Measurements from ENCODE around the gene CACUL1.
"Not testable (repeated sequence)": the region's sequence is repeated elsewhere in the genome, so short reads cannot be mapped to it uniquely, and the experiment has no call there.

CACUL1 gene

GRCh38 chr10:118790058-118790457, 35.3 kb upstream of the CACUL1 start:
- Histone ChIP-seq H3K79me2 (ENCODE audit: low read length) (no peaks in the 10 kb centered on the region), H3K27me3 (ENCODE audit: low read depth, low read length) (no peaks in the 10 kb centered on the region), H2AFZ (ENCODE audit: low read depth, low read length) (no peak overlapping the region), H3K9me3 (ENCODE audit: insufficient read depth, low read length) (no peaks in the 10 kb centered on the region), H3K9ac (ENCODE audit: low read length) (no peak overlapping the region), H3K4me1 (ENCODE audit: low read length) (no peaks in the 10 kb centered on the region), H4K20me1 (ENCODE audit: insufficient read depth, low read length) (no peaks in the 10 kb centered on the region), H3K4me2 (ENCODE audit: low read length) (no peak overlapping the region), H3K4me3 (ENCODE audit: low read length) (no peak overlapping the region), H3K36me3 (replicated peaks; ENCODE audit: low read depth, low read length) (no peaks in the 10 kb centered on the region), H3K27ac (ENCODE audit: low read length) (no peak overlapping the region)
- TF ChIP-seq CTCF (IDR thresholded peaks at IDR 0.05; ENCODE audit: low read depth, low read length), result no peak
- no peak for TF ChIP-seq EZH2phosphoT487 (IDR thresholded peaks at IDR 0.05; ENCODE audit: low read depth)

- no peaks in the 10 kb centered on the region for H4K20me1 ChIP-seq (ENCODE audit: insufficient read depth, low read length)
- H3K36me3 ChIP-seq (replicated peaks; ENCODE audit: low read depth, low read length), result no peaks in the 10 kb centered on the region
- no peak overlapping the region for H3K27ac ChIP-seq (ENCODE audit: low read length)
Observed at GRCh38 chr10:118785551-118785950, 30.8 kb upstream of the CACUL1 start.

GRCh38 chr10:118783776-118784545, 29.2 kb upstream of the CACUL1 start:
- Histone ChIP-seq H3K9me3 (ENCODE audit: insufficient read depth, low read length) (no peaks in the 10 kb centered on the region), H3K27ac (ENCODE audit: low read length) (no peak overlapping the region), H3K4me3 (ENCODE audit: low read length) (no peak overlapping the region)

More at GRCh38 chr10:118785551-118785950, 30.8 kb upstream of the CACUL1 start:
- no peaks in the 10 kb centered on the region for H3K4me1 ChIP-seq (ENCODE audit: low read length)
- TF ChIP-seq EZH2phosphoT487 (IDR thresholded peaks at IDR 0.05; ENCODE audit: low read depth) (no peak), CTCF (IDR thresholded peaks at IDR 0.05; ENCODE audit: low read depth, low read length) (no peak)
- H3K4me3 ChIP-seq (ENCODE audit: low read length), result no peak overlapping the region
- H2AFZ ChIP-seq (ENCODE audit: low read depth, low read length), result no peak overlapping the region
- no peak overlapping the region for H3K4me2 ChIP-seq (ENCODE audit: low read length)
- H3K9me3 ChIP-seq (ENCODE audit: insufficient read depth, low read length), result no peaks in the 10 kb centered on the region
- no peak overlapping the region for H3K9ac ChIP-seq (ENCODE audit: low read length)
- no peaks in the 10 kb centered on the region for H3K27me3 ChIP-seq (ENCODE audit: low read depth, low read length)
- no peaks in the 10 kb centered on the region for H3K79me2 ChIP-seq (ENCODE audit: low read length)

GRCh38 chr10:118782916-118783465, 28.2 kb upstream of the CACUL1 start:
- H2AFZ ChIP-seq (ENCODE audit: low read depth, low read length); H3K9ac ChIP-seq (ENCODE audit: low read length); H4K20me1 ChIP-seq (ENCODE audit: insufficient read depth, low read length); H3K27me3 ChIP-seq (ENCODE audit: low read depth, low read length); H3K27ac ChIP-seq (ENCODE audit: low read length); H3K4me2 ChIP-seq (ENCODE audit: low read length); H3K36me3 ChIP-seq (replicated peaks; ENCODE audit: low read depth, low read length); H3K79me2 ChIP-seq (ENCODE audit: low read length); H3K9me3 ChIP-seq (ENCODE audit: insufficient read depth, low read length); H3K4me1 ChIP-seq (ENCODE audit: low read length); H3K4me3 ChIP-seq (ENCODE audit: low read length): not testable (repeated sequence)

More at GRCh38 chr10:118783776-118784545, 29.2 kb upstream of the CACUL1 start:
- H2AFZ ChIP-seq (ENCODE audit: low read depth, low read length), result no peak overlapping the region
- TF ChIP-seq CTCF (IDR thresholded peaks at IDR 0.05; ENCODE audit: low read depth, low read length), result no peak
- H3K79me2 ChIP-seq (ENCODE audit: low read length), result no peaks in the 10 kb centered on the region
- no peaks in the 10 kb centered on the region for H4K20me1 ChIP-seq (ENCODE audit: insufficient read depth, low read length)
- no peaks in the 10 kb centered on the region for H3K36me3 ChIP-seq (replicated peaks; ENCODE audit: low read depth, low read length)
- no peak overlapping the region for H3K9ac ChIP-seq (ENCODE audit: low read length)
- H3K4me1 ChIP-seq (ENCODE audit: low read length), result no peaks in the 10 kb centered on the region
- no peak overlapping the region for H3K4me2 ChIP-seq (ENCODE audit: low read length)
- no peaks in the 10 kb centered on the region for H3K27me3 ChIP-seq (ENCODE audit: low read depth, low read length)

Measured in OCI-LY3 (cell line).